ENCODE measurements around the gene KLHL30.

Gene KLHL30

GRCh38 chr2:238160206-238161129, 22.0 kb downstream of the KLHL30 start:
- TF ChIP-seq CTCF (IDR thresholded peaks at IDR 0.05; ENCODE audit: low read depth, low read length, missing control alignments) = peak; percentile 39
- in situ Hi-C loops (cut with HindIII; ENCODE audit: low pct_ligation_motif_present, low sequenced_read_pairs) = no loop called here
- DNase-seq = no peak
- no peaks in the 10 kb centered on the region for H3K36me3 ChIP-seq (replicated peaks)
- H3K27me3 ChIP-seq (replicated peaks) = no peaks in the 10 kb centered on the region
- H3K4me3 ChIP-seq (ENCODE audit: low read depth, low read length) = no peak overlapping the region
- no peak overlapping the region for H3K27ac ChIP-seq

GRCh38 chr2:238161291-238162051, 23.0 kb downstream of the KLHL30 start:
- DNase-seq = no peak
- Histone ChIP-seq H3K27me3 (replicated peaks) (no peaks in the 10 kb centered on the region), H3K36me3 (replicated peaks) (no peaks in the 10 kb centered on the region), H3K4me3 (ENCODE audit: low read depth, low read length) (no peak overlapping the region), H3K27ac (no peak overlapping the region)
- TF ChIP-seq CTCF (IDR thresholded peaks at IDR 0.05; ENCODE audit: low read depth, low read length, missing control alignments) = no peak
- in situ Hi-C loops (cut with HindIII; ENCODE audit: low pct_ligation_motif_present, low sequenced_read_pairs) = no loop called here

GRCh38 chr2:238162251-238162845, 23.9 kb downstream of the KLHL30 start:
- no peaks in the 10 kb centered on the region for H3K27me3 ChIP-seq (replicated peaks)
- H3K27ac ChIP-seq = no peak overlapping the region
- in situ Hi-C loops (cut with HindIII; ENCODE audit: low pct_ligation_motif_present, low sequenced_read_pairs) = no loop called here
- no peak overlapping the region for H3K4me3 ChIP-seq (ENCODE audit: low read depth, low read length)
- TF ChIP-seq CTCF (IDR thresholded peaks at IDR 0.05; ENCODE audit: low read depth, low read length, missing control alignments) = no peak
- H3K36me3 ChIP-seq (replicated peaks) = peaks cover 1% of the 10 kb centered on the region
- DNase-seq = no peak

- Histone ChIP-seq H3K27me3 (replicated peaks) (no peaks in the 10 kb centered on the region), H3K36me3 (replicated peaks) (peaks cover 7% of the 10 kb centered on the region), H3K27ac (no peak overlapping the region), H3K4me3 (ENCODE audit: low read depth, low read length) (peak overlapping the region; percentile 38)
- DNase-seq = no peak
- in situ Hi-C loops (cut with HindIII; ENCODE audit: low pct_ligation_motif_present, low sequenced_read_pairs) = no loop called here
- TF ChIP-seq CTCF (IDR thresholded peaks at IDR 0.05; ENCODE audit: low read depth, low read length, missing control alignments) = no peak
These were observed 24.5 kb downstream of the KLHL30 start for GRCh38 chr2:238162846-238163441.

- DNase-seq = no peak
- H3K4me3 ChIP-seq (ENCODE audit: low read depth, low read length) = peak overlapping the region; percentile 38
- in situ Hi-C loops (cut with HindIII; ENCODE audit: low pct_ligation_motif_present, low sequenced_read_pairs) = no loop called here
- peaks cover 7% of the 10 kb centered on the region for H3K36me3 ChIP-seq (replicated peaks)
- no peak overlapping the region for H3K27ac ChIP-seq
- no peak for TF ChIP-seq CTCF (IDR thresholded peaks at IDR 0.05; ENCODE audit: low read depth, low read length, missing control alignments)
- H3K27me3 ChIP-seq (replicated peaks) = no peaks in the 10 kb centered on the region
These were observed 25.2 kb downstream of the KLHL30 start for GRCh38 chr2:238163481-238164198.

Measured in brain microvascular endothelial cell (primary cell).